Activated CD8-positive, alpha-beta memory T cell treated with anti-CD3 and anti-CD28 coated beads, Interleukin-2, amount 10 ng/mL, durations not matched to agents 7 days and 5 days (primary cell): ENCODE data around the gene SPATA13. TPM values are rescaled to one million over a fixed set of nuclear protein-coding genes. Genes with fewer than 3 reads are reported as not detected.
A peak's percentile ranks its signal among the peaks of the same experiment; 100 is the strongest.

Source experiments
- ATAC-seq: fragments of 150-1000 bp; cut with Tn5 transposase; one replicate; pipeline ENCODE4 v1.10.0; 2021; ENCODE audit warnings: moderate library complexity
- CTCF ChIA-PET: fragments of 350-600 bp; sonication (Branson Sonifier 250); formaldehyde crosslinking; loops from one replicate; lab custom pipeline; 2021; ENCODE audit warnings: antibody characterized with exemption; lab: Charles Lee
- DNase-seq: peaks from one replicate; pipeline ENCODE4 v3.0.0-alpha.2; 2020
- H3K27ac Mint-ChIP-seq: one replicate; pipeline ENCODE4 v1.8.0; 2021; ENCODE audit warnings: mild to moderate bottlenecking, mixed read lengths
- H3K27me3 Mint-ChIP-seq: one replicate; pipeline ENCODE4 v1.8.0; 2021; ENCODE audit warnings: mixed read lengths
- H3K36me3 Mint-ChIP-seq: one replicate; pipeline ENCODE4 v1.8.0; 2021; ENCODE audit warnings: mild to moderate bottlenecking, mixed read lengths
- H3K4me1 Mint-ChIP-seq: one replicate; pipeline ENCODE4 v1.8.0; 2021; ENCODE audit warnings: mixed read lengths
- H3K4me3 Mint-ChIP-seq: one replicate; pipeline ENCODE4 v1.8.0; 2021; ENCODE audit warnings: mild to moderate bottlenecking, moderate library complexity, mixed read lengths
- H3K9me3 Mint-ChIP-seq: one replicate; pipeline ENCODE4 v1.8.0; 2022; ENCODE audit warnings: low read depth, mixed read lengths
- total RNA-seq, 2 experiments: library from RNA; stranded (reverse); gene quantifications; one replicate each; pipeline ENCODE4 v1.2.3, GENCODE V29; 2021

The SPATA13 gene
- total RNA-seq, 2 experiments from 2014 or later = 51.0 to 57.8 TPM

DNA sequence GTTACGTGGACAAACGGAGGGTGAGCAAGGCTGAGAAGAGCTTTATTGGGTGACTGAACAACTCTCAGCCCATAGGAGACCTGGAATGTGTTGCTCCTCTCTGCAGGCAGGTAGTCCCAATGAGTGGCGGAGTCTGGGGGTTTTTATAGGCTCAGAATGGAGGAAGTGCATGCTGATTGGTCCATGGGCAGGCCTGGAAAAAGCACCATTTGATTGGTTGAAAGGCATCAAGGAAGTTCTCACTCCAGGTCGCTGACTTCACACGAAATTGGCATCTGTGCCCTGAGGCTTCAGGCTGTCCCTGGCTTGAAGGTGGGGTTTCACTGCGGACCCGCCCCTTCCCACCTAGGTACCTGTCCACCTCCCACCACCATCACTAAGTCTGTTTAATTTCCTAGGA, 65.4 kb downstream of the SPATA13 start:
- H3K4me1 Mint-ChIP-seq = peaks cover 55% of the 10 kb centered on the region
- no peaks in the 10 kb centered on the region for H3K27me3 Mint-ChIP-seq

DNA sequence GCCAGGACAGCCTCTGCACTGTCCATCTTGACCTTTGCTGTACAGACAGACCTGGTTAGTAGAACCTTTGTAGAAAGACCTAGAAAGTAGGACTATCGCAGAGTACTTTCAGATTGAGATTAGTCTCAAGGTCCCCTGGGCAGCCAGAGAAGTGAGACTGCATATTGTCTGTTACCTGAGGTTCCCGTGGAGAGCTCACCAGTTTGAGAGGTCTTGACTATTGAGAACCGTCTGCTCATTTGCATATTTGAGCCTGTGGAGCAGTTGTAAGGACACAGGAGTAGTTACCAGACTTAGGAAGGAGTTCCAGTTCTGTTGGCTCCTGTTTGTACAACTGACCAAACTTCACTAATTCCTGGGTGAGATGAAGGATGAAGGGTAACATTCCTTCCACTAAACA, 66.2 kb downstream of the SPATA13 start:
- Mint-ChIP-seq H3K36me3 (no peaks in the 10 kb centered on the region), H3K27me3 (no peaks in the 10 kb centered on the region), H3K27ac (no peak overlapping the region), H3K4me3 (no peak overlapping the region), H3K9me3 (no peaks in the 10 kb centered on the region), H3K4me1 (peaks cover 59% of the 10 kb centered on the region)
- ATAC-seq = no peak
- CTCF ChIA-PET = interaction anchor here (1.0 to 3.8 kb wide), 3 partner anchors 25 to 206 kb away, joined by 3 to 28 read pairs (median 3); partner anchors contain the start of gene SPATA13
- no peak for DNase-seq

More for the DNA sequence above, 65.4 kb downstream of the SPATA13 start:
- CTCF ChIA-PET = interaction anchor here (0.7 to 3.8 kb wide), 9 partner anchors 11 to 304 kb away, joined by 3 to 28 read pairs (median 3); no protein-coding TSS in a partner anchor
- Mint-ChIP-seq H3K36me3 (no peaks in the 10 kb centered on the region), H3K4me3 (no peak overlapping the region), H3K9me3 (no peaks in the 10 kb centered on the region), H3K27ac (no peak overlapping the region)
- ATAC-seq (no peak), DNase-seq (no peak)

DNA sequence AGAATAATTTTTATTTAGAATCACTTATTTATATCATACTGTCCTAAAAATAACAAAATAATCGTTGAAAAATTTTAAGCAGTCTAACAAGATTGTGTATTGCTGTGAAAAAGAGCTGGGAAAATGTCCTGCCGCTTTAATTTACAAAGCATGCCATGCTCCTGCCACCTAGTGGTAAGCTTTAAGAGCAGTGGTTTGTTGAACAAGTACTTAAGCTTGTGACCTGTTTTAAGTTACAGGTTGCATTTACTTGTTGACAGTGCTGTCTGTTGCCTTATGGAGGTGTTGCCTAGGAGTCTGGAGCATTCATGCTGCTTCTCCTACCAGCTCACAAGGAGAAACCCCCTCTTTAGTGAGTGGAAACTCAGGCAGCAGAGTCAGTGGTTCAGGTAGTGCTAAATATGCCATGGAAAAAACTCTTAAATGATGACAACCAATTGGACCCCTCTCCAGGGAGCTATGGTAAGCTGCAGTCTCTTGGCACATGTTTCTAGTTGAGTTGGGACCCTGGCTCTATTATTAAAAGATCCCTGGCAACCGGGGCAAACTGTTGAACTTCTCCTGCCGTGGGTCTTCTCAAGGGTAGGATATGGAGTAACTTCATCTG, 68.4 kb downstream of the SPATA13 start:
- peaks cover 64% of the 10 kb centered on the region for H3K4me1 Mint-ChIP-seq
- no peaks in the 10 kb centered on the region for H3K36me3 Mint-ChIP-seq
- no peak overlapping the region for H3K27ac Mint-ChIP-seq
- ATAC-seq (peak; percentile 17), DNase-seq (peak; percentile 61)
- H3K27me3 Mint-ChIP-seq = no peaks in the 10 kb centered on the region
- H3K4me3 Mint-ChIP-seq = no peak overlapping the region
- H3K9me3 Mint-ChIP-seq = no peaks in the 10 kb centered on the region
- CTCF ChIA-PET = interaction anchor here (0.7 to 2.6 kb wide), 40 partner anchors 9 to 340 kb away, joined by 3 to 44 read pairs (median 4); partner anchors contain the start of genes MIPEP and SPATA13

DNA sequence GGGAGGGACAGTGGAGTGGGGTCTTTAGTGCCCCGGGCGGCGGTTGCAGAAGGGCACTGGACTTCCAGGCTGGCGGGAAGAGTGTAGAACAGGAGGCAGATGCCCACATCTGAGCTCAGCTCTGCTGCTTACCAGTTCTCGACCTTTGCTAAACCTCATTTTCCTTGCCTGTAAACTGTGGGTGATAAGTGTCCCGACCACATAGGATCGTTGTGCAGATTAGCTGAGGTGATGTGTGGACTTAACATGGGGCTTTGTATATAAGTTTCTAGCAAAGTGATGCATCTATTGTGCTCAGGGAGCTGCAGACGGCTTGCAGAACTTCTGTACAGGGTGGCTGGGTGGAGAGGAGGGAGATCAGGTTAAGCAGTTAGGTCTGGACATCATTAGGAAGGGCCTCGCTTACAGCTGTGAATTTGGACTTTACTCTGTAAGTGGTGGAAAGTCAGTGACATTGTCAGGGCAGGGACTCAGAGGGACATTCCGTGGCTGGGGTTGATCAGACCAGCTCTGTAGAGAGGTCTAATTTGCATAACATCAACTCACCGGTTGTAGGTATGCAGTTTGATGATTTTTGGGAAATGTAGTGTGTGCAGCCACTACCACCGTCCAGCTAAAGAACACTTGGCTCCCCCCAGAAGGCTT, 70.0 kb downstream of the SPATA13 start:
- peak; percentile 73 for ATAC-seq
- Mint-ChIP-seq H3K9me3 (no peaks in the 10 kb centered on the region), H3K36me3 (no peaks in the 10 kb centered on the region), H3K27ac (peak overlapping the region; percentile 33), H3K4me3 (no peak overlapping the region), H3K27me3 (no peaks in the 10 kb centered on the region), H3K4me1 (peaks cover 48% of the 10 kb centered on the region)
- DNase-seq = peak; percentile 60
- CTCF ChIA-PET = interaction anchor here (0.8 to 1.7 kb wide), 17 partner anchors 11 to 279 kb away, joined by 3 to 8 read pairs (median 3); no protein-coding TSS in a partner anchor

DNA sequence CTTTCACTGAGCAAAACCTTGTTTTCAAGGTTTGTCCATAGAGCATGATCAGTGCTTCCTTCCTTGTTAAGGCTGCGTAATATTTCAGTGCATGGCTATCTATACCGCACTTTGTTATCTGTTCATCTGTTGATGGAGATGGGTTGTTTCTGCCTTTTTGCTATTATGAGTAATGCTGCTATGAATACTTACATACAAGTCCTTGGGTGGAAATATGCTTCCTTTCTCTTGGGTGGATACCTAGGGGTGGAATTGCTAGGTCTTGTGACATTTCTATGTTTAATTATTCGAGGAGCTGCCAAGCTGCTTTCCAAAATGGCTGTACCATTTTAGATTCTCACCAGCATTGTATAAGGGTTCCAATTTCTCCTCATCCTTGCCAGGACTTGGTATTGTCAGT, 70.9 kb downstream of the SPATA13 start:
- no peak for ATAC-seq
- Mint-ChIP-seq H3K27me3 (no peaks in the 10 kb centered on the region), H3K9me3 (no peaks in the 10 kb centered on the region), H3K27ac (no peak overlapping the region), H3K4me3 (no peak overlapping the region), H3K36me3 (no peaks in the 10 kb centered on the region), H3K4me1 (peaks cover 42% of the 10 kb centered on the region)
- DNase-seq = no peak
- CTCF ChIA-PET = interaction anchor here (1.0 to 2.2 kb wide), 12 partner anchors 10 to 279 kb away, joined by 3 to 7 read pairs (median 3); no protein-coding TSS in a partner anchor

DNA sequence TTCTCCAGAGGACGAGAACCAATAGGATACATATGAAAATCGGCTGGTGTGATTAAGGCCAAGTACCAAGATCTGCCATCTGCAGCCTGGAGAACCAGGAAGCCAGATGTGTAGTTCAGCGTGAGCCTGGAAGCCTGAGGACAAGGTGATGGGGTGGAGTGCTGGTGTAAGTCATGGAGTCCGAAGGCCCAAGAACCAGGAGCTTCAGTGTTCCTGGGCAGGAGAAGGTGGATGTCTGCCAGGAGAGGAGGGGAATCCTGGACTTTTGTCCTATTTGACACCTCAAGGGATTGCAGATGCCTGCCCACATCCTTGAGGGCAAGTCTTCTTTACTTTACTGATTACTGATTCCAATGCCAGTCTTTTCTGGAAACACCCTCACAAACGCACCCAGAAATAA, 71.5 kb downstream of the SPATA13 start:
- Mint-ChIP-seq H3K36me3 (no peaks in the 10 kb centered on the region), H3K27me3 (no peaks in the 10 kb centered on the region), H3K4me1 (peaks cover 39% of the 10 kb centered on the region), H3K27ac (no peak overlapping the region), H3K4me3 (no peak overlapping the region), H3K9me3 (no peaks in the 10 kb centered on the region)
- DNase-seq = no peak
- CTCF ChIA-PET = interaction anchor here (0.9 to 2.2 kb wide), 4 partner anchors 9 to 278 kb away, joined by 3 to 4 read pairs (median 3); no protein-coding TSS in a partner anchor
- ATAC-seq = no peak

DNA sequence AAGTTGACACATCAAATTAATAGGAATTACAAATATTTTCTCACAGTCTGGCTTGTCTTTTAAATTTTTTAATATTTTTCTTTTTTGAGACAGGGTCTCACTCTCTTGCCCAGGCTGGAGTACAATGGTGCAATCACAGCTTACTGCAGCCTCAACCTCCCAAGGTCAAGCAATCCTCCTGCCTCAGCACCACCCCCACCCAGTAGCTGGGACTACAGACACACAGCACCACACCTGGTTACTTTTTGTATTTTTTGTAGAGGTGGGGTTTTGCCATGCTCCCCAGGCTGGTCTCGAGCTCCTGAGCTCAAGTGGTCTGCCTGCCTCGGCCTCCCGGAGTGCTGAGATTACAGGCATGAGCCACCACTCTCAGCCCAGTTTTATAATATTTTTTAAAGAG, 72.0 kb downstream of the SPATA13 start:
- Mint-ChIP-seq H3K27me3 (no peaks in the 10 kb centered on the region), H3K4me1 (peaks cover 39% of the 10 kb centered on the region), H3K36me3 (no peaks in the 10 kb centered on the region), H3K27ac (no peak overlapping the region), H3K4me3 (no peak overlapping the region), H3K9me3 (no peaks in the 10 kb centered on the region)
- no peak for ATAC-seq
- no peak for DNase-seq
- CTCF ChIA-PET = interaction anchor here (0.9 to 2.2 kb wide), 4 partner anchors 14 to 18 kb away, joined by 3 to 8 read pairs (median 4); no protein-coding TSS in a partner anchor

DNA sequence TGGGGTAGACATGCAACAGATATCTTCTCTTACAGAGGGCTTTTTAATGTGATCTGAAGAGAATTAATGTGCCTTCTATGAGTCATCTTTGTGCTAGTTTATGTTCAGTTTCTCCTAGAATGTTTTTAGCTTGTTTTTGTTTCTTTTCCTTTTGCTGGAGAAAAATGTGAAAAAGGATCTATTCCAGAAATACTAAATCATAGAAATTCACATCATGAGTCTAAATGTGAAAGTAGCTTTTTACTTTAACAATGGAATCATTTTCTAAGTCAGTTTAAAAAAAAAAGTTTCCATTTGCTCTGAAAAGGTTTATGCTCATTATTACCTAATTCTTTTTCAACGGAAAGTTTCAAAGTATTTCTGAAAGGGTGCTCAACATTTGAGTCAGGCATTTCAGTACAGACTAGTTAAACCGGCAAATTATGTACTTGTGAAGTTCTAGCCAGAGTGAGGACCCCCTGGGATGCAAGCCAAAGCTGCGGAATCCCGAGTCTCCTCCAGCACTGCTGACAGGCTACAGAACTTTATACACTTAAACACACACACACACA, 72.9 kb downstream of the SPATA13 start:
- H3K27ac Mint-ChIP-seq = no peak overlapping the region
- H3K36me3 Mint-ChIP-seq = no peaks in the 10 kb centered on the region
- DNase-seq (no peak), ATAC-seq (no peak)
- H3K4me3 Mint-ChIP-seq = no peak overlapping the region
- H3K27me3 Mint-ChIP-seq = no peaks in the 10 kb centered on the region
- no peaks in the 10 kb centered on the region for H3K9me3 Mint-ChIP-seq
- H3K4me1 Mint-ChIP-seq = peaks cover 39% of the 10 kb centered on the region
- CTCF ChIA-PET = interaction anchor here (0.7 to 2.2 kb wide), 9 partner anchors 11 to 468 kb away, joined by 3 to 8 read pairs (median 4); no protein-coding TSS in a partner anchor

DNA sequence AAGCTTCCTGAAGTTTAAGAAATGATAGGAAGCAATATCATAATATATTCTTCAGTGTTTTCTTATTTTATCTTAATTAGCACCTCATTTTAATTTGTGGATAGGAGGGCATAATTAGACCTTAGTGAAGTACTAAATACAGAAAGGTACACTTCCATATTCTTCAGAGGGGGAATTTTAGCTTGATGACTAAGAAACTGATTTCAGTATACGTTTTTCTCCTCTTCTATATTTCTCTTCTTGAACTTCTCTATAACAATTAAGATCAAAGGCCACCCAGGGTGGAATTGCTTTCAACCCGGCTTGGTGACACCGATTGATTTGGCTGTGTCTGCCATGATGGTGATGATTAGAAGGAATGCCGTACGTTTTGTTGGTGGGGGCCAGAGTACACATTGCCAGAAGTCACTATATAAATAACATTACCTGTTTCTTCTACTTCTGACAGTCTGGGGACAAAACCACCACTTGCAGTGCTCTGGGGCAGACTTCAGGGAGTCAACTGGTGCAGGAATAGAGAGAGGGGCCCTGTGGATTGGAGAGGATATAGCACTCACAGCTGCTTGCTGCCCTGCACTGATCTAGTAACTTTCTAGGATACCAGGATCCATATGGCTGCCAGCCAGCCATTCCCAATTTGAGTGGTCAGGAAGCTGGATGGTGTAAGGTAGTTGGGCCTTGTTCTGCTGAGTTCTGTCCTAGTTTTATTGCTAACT, 73.8 kb downstream of the SPATA13 start:
- Mint-ChIP-seq H3K4me3 (no peak overlapping the region), H3K27ac (no peak overlapping the region), H3K36me3 (no peaks in the 10 kb centered on the region), H3K27me3 (no peaks in the 10 kb centered on the region), H3K9me3 (no peaks in the 10 kb centered on the region), H3K4me1 (peaks cover 37% of the 10 kb centered on the region)
- ATAC-seq (no peak), DNase-seq (no peak)
- CTCF ChIA-PET = interaction anchor here (0.8 to 1.7 kb wide), 6 partner anchors 10 to 344 kb away, joined by 3 to 8 read pairs (median 4); no protein-coding TSS in a partner anchor

DNA sequence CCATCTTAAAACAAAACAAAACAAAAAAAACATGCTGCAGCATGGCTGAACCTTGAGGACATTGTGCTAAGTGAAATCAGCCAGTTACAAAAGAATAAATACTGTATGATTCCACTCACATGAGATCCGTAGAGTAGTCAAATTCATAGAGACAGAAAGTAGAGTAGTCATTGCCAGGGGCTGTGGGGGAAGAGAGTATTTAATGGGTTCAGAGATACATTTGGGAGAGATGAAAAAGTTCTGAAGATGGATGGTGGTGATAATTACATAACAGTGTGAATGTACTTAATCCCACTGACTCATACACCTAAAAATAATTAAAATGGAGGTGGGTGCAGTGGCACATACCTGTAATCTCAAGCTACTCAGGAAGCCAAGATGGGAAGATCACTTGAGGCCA, 76.8 kb downstream of the SPATA13 start:
- CTCF ChIA-PET = no interaction called here
- H3K4me3 Mint-ChIP-seq = no peak overlapping the region

DNA sequence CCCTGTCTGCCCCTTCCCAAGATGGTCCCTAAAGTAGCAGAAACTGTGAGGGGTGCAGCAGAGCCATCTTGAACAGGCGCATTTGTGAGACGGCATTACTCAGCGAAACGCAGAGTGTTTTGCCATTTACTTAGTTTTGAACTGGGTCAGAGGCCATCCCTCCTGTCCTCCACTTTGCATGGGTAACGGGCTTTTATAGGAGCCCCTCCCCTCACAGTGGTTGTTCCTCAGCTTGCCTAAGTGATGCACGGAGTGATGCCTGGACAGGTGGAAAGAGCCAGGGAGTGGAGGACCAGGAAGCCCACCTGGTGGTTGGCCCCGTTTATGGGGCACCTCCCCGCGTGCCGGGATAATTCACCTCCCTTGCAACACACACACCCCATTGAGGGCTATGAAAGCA, 80.8 kb downstream of the SPATA13 start:
- Mint-ChIP-seq H3K27me3 (no peaks in the 10 kb centered on the region), H3K9me3 (no peaks in the 10 kb centered on the region), H3K36me3 (no peaks in the 10 kb centered on the region), H3K4me3 (no peak overlapping the region), H3K27ac (no peak overlapping the region), H3K4me1 (peaks cover 8% of the 10 kb centered on the region)
- CTCF ChIA-PET = interaction anchor here (1.2 to 1.3 kb wide), 2 partner anchors 10 to 12 kb away, joined by 3 read pairs; no protein-coding TSS in a partner anchor
- DNase-seq = no peak
- no peak for ATAC-seq

More for the DNA sequence above, 76.8 kb downstream of the SPATA13 start:
- Mint-ChIP-seq H3K27ac (no peak overlapping the region), H3K4me1 (peaks cover 10% of the 10 kb centered on the region), H3K36me3 (no peaks in the 10 kb centered on the region), H3K27me3 (no peaks in the 10 kb centered on the region), H3K9me3 (no peaks in the 10 kb centered on the region)
- no peak for DNase-seq
- ATAC-seq = no peak

DNA sequence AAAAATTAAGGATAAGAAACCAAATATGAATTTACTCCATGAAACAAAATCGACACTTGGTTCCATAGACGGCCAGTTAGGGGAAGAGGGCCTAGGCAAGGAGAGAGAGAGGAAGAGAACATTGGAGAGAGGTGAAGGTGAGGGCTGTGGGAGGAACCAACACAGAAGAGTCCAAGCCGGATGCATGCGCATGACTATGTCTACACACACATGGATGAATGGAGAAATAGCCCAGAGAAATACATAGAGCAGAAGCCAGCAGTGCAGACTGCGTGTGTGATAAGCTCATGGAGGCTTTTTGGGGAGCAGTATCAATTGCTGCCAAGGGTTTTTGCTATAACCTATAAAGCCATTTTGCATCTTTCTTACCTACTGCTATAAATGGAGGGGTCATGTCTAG, 81.6 kb downstream of the SPATA13 start:
- CTCF ChIA-PET = interaction anchor here (1.3 kb wide), 1 partner anchor 13 kb away, joined by 3 read pairs; no protein-coding TSS in a partner anchor
- H3K36me3 Mint-ChIP-seq = no peaks in the 10 kb centered on the region

More for the DNA sequence above, 81.6 kb downstream of the SPATA13 start:
- Mint-ChIP-seq H3K27ac (no peak overlapping the region), H3K4me3 (no peak overlapping the region), H3K9me3 (no peaks in the 10 kb centered on the region), H3K27me3 (no peaks in the 10 kb centered on the region), H3K4me1 (peaks cover 8% of the 10 kb centered on the region)
- DNase-seq (no peak), ATAC-seq (no peak)
